Panc1 (cell line): ENCODE results near the gene SLC44A1. TPM values are rescaled to one million over a fixed set of nuclear protein-coding genes. Genes with fewer than 3 reads are reported as not detected.

Experiments
- ATAC-seq: fragments of 200-7000 bp; cut with Tn5 transposase; 2 replicates; pipeline ENCODE4 v1.9.1; 2020; ENCODE audit warnings: mild to moderate bottlenecking, moderate library complexity
- BruUV-seq: library from RNA; stranded (reverse); fragments of 400-500 nt; replicated peaks from 2 replicates; lab custom pipeline; 2021; lab: Mats Ljungman, UMichigan
- CTCF ChIA-PET: fragments of 300-600 bp; sonication (Branson Sonifier 250); formaldehyde crosslinking; loops from one replicate; lab custom pipeline; 2022; ENCODE audit warnings: antibody characterized with exemption; lab: Charles Lee
- POLR2A ChIA-PET: fragments of 300-600 bp; sonication (Branson Sonifier 250); formaldehyde crosslinking; loops from one replicate; lab custom pipeline; 2022; ENCODE audit warnings: antibody characterized with exemption; lab: Charles Lee
- DNase-seq: peaks from one replicate; pipeline ENCODE4 v3.0.0-alpha.2; 2010; ENCODE audit warnings: low read depth, low spot score
- H3K27ac ChIP-seq: 2 replicates; pipeline ENCODE4 v1.5.1; 2011; ENCODE audit warnings: mild to moderate bottlenecking, low read length, inconsistent platforms
- H3K27me3 ChIP-seq: fragments of 200-500 bp; sonication (Bioruptor generic); 2 replicates; pipeline ENCODE4 v1.6.0; 2014; ENCODE audit warnings: low read length, inconsistent platforms; ENCODE audit not compliant: control insufficient read depth, insufficient read depth
- H3K36me3 ChIP-seq: fragments of 200-500 bp; sonication (Bioruptor generic); 2 replicates; pipeline ENCODE4 v1.5.1; 2014; ENCODE audit warnings: inconsistent platforms, mild to moderate bottlenecking, low read length, moderate library complexity; ENCODE audit not compliant: control insufficient read depth, insufficient read depth
- H3K4me1 ChIP-seq: 2 replicates; pipeline ENCODE4 v1.5.1; 2011; ENCODE audit warnings: inconsistent platforms, mild to moderate bottlenecking, low read length, moderate library complexity; ENCODE audit not compliant: control insufficient read depth, insufficient read depth
- H3K4me3 ChIP-seq, 2 experiments: 2 replicates each; pipeline ENCODE4 v1.5.1; 2011 to 2012; ENCODE audit warnings: low read depth in 2 of 2, low read length in 2 of 2, mild to moderate bottlenecking in 2 of 2, inconsistent platforms in 1 of 2, moderate library complexity in 1 of 2
- H3K9me3 ChIP-seq: fragments of 200-500 bp; sonication (Bioruptor generic); 2 replicates; pipeline ENCODE4 v1.5.1; 2014; ENCODE audit warnings: low read depth, mild to moderate bottlenecking, inconsistent platforms, low read length, moderate library complexity; ENCODE audit not compliant: control insufficient read depth, insufficient read depth
- POLR2AphosphoS5 ChIP-seq: IDR thresholded peaks from 2 replicates; pipeline ENCODE4 v1.6.1; 2012; ENCODE audit warnings: mild to moderate bottlenecking, low read depth, low read length, moderate library complexity
- SIN3A ChIP-seq: IDR thresholded peaks from 2 replicates; pipeline ENCODE4 v1.6.1; 2012; ENCODE audit warnings: low read depth, mild to moderate bottlenecking, low read length, moderate library complexity, borderline replicate concordance; ENCODE audit not compliant: insufficient read depth
- TCF7L2 ChIP-seq: IDR thresholded peaks from 2 replicates; pipeline ENCODE4 v1.6.1; 2011; ENCODE audit warnings: mild to moderate bottlenecking, low read depth, low read length, inconsistent platforms
- in situ Hi-C: cut with HindIII; loops from 2 replicates; pipeline ENCODE4 v1.10.0; 2016; ENCODE audit warnings: low sequenced_read_pairs, low pct_unique_long_range_greater_than_20kb
- intact Hi-C: fragments of 100-400 bp; cut with micrococcal nuclease; formaldehyde crosslinking; loops from one replicate; pipeline ENCODE4 v1.10.0; 2022; ENCODE audit not compliant: unreplicated experiment
- total RNA-seq: library from RNA; stranded (reverse); gene quantifications from one replicate; pipeline ENCODE4 v1.2.1, GENCODE V29; 2021; ENCODE audit not compliant: unreplicated experiment
- TF ChIP-seq, protein P1 (sequence below): fragments of 450-650 bp; IDR thresholded peaks from 2 replicates; pipeline ENCODE4 v1.5.1; 2017; ENCODE audit warnings: mild to moderate bottlenecking
- TF ChIP-seq, protein P2 (sequence below), 2 experiments: IDR thresholded peaks; 2 replicates each; pipeline ENCODE4 v1.6.1; 2011 to 2012; ENCODE audit warnings: low read depth in 2 of 2, control low read depth in 1 of 2, low read length in 1 of 2, mild to moderate bottlenecking in 1 of 2, moderate library complexity in 1 of 2; ENCODE audit not compliant: insufficient read depth in 1 of 2

The SLC44A1 gene
- total RNA-seq, 1 experiment from 2014 or later = 8.7 TPM

GRCh38 chr9:105329719-105330062 lies 85.2 kb downstream of the SLC44A1 start:
- no peaks in the 10 kb centered on the region for H3K27me3 ChIP-seq
- H3K36me3 ChIP-seq = no peaks in the 10 kb centered on the region
- H3K4me1 ChIP-seq = no peaks in the 10 kb centered on the region
- intact Hi-C loops = no loop called here
- in situ Hi-C loops = no loop called here
- H3K9me3 ChIP-seq = no peaks in the 10 kb centered on the region
- no TSS peak for BruUV-seq
- no peak overlapping the region for H3K27ac ChIP-seq
- TF ChIP-seq TCF7L2 (no peak), POLR2AphosphoS5 (no peak), SIN3A (no peak)
- TF ChIP-seq, protein P1, sequence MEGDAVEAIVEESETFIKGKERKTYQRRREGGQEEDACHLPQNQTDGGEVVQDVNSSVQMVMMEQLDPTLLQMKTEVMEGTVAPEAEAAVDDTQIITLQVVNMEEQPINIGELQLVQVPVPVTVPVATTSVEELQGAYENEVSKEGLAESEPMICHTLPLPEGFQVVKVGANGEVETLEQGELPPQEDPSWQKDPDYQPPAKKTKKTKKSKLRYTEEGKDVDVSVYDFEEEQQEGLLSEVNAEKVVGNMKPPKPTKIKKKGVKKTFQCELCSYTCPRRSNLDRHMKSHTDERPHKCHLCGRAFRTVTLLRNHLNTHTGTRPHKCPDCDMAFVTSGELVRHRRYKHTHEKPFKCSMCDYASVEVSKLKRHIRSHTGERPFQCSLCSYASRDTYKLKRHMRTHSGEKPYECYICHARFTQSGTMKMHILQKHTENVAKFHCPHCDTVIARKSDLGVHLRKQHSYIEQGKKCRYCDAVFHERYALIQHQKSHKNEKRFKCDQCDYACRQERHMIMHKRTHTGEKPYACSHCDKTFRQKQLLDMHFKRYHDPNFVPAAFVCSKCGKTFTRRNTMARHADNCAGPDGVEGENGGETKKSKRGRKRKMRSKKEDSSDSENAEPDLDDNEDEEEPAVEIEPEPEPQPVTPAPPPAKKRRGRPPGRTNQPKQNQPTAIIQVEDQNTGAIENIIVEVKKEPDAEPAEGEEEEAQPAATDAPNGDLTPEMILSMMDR = no peak
- TF ChIP-seq, protein P2, sequence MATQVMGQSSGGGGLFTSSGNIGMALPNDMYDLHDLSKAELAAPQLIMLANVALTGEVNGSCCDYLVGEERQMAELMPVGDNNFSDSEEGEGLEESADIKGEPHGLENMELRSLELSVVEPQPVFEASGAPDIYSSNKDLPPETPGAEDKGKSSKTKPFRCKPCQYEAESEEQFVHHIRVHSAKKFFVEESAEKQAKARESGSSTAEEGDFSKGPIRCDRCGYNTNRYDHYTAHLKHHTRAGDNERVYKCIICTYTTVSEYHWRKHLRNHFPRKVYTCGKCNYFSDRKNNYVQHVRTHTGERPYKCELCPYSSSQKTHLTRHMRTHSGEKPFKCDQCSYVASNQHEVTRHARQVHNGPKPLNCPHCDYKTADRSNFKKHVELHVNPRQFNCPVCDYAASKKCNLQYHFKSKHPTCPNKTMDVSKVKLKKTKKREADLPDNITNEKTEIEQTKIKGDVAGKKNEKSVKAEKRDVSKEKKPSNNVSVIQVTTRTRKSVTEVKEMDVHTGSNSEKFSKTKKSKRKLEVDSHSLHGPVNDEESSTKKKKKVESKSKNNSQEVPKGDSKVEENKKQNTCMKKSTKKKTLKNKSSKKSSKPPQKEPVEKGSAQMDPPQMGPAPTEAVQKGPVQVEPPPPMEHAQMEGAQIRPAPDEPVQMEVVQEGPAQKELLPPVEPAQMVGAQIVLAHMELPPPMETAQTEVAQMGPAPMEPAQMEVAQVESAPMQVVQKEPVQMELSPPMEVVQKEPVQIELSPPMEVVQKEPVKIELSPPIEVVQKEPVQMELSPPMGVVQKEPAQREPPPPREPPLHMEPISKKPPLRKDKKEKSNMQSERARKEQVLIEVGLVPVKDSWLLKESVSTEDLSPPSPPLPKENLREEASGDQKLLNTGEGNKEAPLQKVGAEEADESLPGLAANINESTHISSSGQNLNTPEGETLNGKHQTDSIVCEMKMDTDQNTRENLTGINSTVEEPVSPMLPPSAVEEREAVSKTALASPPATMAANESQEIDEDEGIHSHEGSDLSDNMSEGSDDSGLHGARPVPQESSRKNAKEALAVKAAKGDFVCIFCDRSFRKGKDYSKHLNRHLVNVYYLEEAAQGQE (IDR thresholded peaks at IDR 0.05; ENCODE audit: insufficient read depth in 1 of 2, low read depth in 2 of 2, low read length in 1 of 2) = no peak
- ATAC-seq (no peak), DNase-seq (no peak)
- POLR2A ChIA-PET = no interaction called here
- H3K4me3 ChIP-seq = no peak overlapping the region
- CTCF ChIA-PET = no interaction called here

- Histone ChIP-seq H3K4me3 (no peak overlapping the region), H3K9me3 (no peaks in the 10 kb centered on the region), H3K36me3 (no peaks in the 10 kb centered on the region), H3K27me3 (no peaks in the 10 kb centered on the region), H3K4me1 (no peaks in the 10 kb centered on the region), H3K27ac (no peak overlapping the region)
- TF ChIP-seq, protein P1 = no peak
- no peak for TF ChIP-seq TCF7L2
- TF ChIP-seq SIN3A = no peak
- no peak for TF ChIP-seq POLR2AphosphoS5
- TF ChIP-seq, protein P2 (IDR thresholded peaks at IDR 0.05; ENCODE audit: insufficient read depth in 1 of 2, low read depth in 2 of 2, low read length in 1 of 2) = no peak
- BruUV-seq = no TSS peak
- in situ Hi-C loops (no loop called here), intact Hi-C loops (no loop called here)
- POLR2A ChIA-PET = no interaction called here
- ATAC-seq (no peak), DNase-seq (no peak)
- CTCF ChIA-PET = no interaction called here
Observed at GRCh38 chr9:105330201-105330600, 85.8 kb downstream of the SLC44A1 start.
